ENCODE data around the gene BEND6. TPM values are rescaled to one million over a fixed set of nuclear protein-coding genes. Genes with fewer than 3 reads are reported as not detected.
"Not testable (repeated sequence)": the region's sequence is repeated elsewhere in the genome, so short reads cannot be mapped to it uniquely, and the experiment has no call there.

BEND6 gene
- total RNA-seq, 6 experiments from 2014 or later = 9.4 to 11.0 (median 10.0) TPM

DNA sequence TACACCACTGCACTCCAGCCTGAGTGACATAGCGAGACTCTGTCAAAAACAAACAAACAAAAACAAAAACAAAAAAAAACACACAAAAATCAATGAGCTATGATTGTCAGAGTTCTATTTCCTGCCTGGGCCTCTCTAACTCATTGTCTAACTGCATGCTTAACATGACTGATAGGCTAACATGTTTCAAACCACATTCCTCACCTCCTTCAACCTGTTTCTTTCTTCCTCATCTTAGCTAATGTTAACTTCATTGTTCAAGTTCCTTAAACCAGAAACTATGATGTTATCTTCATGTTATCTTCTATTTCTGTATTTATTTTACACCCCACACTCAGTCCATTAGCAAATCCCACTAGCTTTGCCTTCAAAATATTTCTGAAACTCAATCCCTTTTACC lies 41.5 kb downstream of the BEND6 start:
- Mint-ChIP-seq H3K36me3 (ENCODE audit: low read depth) (peaks cover 9% of the 10 kb centered on the region), H3K27ac (no peak overlapping the region), H3K4me3 (no peak overlapping the region), H3K4me1 (ENCODE audit: low read depth) (peaks cover 9% of the 10 kb centered on the region), H3K27me3 (ENCODE audit: insufficient read depth) (no peaks in the 10 kb centered on the region), H3K9me3 (peaks cover 6% of the 10 kb centered on the region)
- DNase-seq = no peak
- TF ChIP-seq, protein P1, sequence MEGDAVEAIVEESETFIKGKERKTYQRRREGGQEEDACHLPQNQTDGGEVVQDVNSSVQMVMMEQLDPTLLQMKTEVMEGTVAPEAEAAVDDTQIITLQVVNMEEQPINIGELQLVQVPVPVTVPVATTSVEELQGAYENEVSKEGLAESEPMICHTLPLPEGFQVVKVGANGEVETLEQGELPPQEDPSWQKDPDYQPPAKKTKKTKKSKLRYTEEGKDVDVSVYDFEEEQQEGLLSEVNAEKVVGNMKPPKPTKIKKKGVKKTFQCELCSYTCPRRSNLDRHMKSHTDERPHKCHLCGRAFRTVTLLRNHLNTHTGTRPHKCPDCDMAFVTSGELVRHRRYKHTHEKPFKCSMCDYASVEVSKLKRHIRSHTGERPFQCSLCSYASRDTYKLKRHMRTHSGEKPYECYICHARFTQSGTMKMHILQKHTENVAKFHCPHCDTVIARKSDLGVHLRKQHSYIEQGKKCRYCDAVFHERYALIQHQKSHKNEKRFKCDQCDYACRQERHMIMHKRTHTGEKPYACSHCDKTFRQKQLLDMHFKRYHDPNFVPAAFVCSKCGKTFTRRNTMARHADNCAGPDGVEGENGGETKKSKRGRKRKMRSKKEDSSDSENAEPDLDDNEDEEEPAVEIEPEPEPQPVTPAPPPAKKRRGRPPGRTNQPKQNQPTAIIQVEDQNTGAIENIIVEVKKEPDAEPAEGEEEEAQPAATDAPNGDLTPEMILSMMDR (IDR thresholded peaks at IDR 0.05) = no peak

DNA sequence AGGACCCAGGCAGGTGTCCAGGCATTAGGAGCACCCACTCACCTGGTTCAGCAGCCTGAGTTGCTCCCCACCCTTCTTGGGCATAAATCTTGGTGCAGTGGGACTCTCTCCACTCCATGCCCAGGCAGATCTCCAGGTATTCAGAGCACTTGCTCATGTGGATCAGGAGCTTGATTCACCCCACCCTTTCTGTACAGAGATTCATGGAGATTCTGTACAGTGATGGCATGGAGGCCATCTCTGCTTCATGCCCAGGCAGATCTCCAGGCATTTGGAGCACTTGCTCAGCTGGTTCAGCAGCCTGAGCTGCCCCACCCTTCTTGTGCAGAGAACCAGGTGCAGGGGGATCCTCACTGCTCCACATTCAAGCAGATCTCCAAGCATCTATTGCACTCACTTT lies 44.1 kb downstream of the BEND6 start:
- no peak overlapping the region for H3K27ac Mint-ChIP-seq
- DNase-seq = no peak
- TF ChIP-seq, protein P1 (IDR thresholded peaks at IDR 0.05) = no peak
- peaks cover 9% of the 10 kb centered on the region for H3K36me3 Mint-ChIP-seq (ENCODE audit: low read depth)
- H3K4me1 Mint-ChIP-seq (ENCODE audit: low read depth) = no peaks in the 10 kb centered on the region
- peaks cover 6% of the 10 kb centered on the region for H3K9me3 Mint-ChIP-seq
- H3K4me3 Mint-ChIP-seq = no peak overlapping the region
- H3K27me3 Mint-ChIP-seq (ENCODE audit: insufficient read depth) = no peaks in the 10 kb centered on the region

DNA sequence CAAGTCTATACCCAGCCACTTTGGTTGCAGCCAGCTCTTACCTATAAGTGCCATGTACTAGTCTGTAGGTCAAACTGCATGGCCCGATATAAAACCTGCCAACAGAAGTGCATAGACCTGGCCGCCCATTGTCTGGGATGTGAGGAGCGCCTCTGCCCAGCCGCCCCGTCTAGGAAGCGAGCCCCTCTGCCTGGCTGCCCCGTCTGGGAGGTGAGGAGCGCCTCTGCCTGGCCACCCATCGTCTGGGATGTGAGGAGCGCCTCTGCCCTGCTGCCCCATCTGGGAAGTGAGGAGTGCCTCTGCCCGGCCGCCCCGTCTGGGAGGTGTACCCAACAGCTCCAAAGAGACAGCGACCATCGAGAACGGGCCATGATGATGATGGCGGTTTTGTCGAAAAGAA lies 44.8 kb downstream of the BEND6 start:
- not testable (repeated sequence) for DNase-seq; H3K9me3 Mint-ChIP-seq; H3K27me3 Mint-ChIP-seq (ENCODE audit: insufficient read depth); H3K4me1 Mint-ChIP-seq (ENCODE audit: low read depth); H3K27ac Mint-ChIP-seq; H3K36me3 Mint-ChIP-seq (ENCODE audit: low read depth); H3K4me3 Mint-ChIP-seq

DNA sequence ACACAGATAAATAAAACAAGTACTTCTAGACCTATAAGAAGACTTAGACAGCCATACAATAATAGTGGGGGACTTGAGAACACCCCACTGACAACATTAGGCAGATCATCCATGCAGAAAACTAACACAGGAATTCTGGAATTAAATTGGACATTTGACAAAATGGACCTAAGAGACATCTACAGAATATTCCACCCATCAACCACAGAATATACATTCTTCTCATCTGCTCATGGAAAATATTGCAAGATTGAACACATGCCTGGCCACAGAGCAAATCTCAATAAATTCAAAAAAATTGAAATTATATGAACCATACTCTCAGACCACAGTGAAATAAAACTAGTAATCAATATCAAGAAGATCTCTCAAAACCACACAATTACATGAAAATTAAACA lies 47.3 kb downstream of the BEND6 start:
- H3K36me3 Mint-ChIP-seq (ENCODE audit: low read depth) = peaks cover 9% of the 10 kb centered on the region

DNA sequence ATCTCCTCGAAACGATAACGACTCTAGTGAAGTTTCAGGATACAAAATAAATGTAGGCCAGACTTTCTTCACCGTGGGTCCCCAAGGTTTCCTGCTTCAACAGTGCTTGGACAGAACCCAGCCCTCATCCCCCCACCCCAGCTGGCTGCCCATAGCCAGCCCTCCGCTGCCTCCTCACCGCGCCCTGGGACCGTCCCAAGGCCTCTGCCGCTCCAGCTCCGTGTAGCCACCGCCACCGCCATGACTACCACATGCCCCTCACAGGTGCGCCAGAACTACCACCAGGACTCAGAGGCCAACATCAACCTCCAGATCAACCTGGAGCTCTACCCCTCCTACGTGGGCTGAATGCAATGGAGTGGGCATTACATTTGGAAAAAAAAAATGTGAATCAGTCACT lies 49.4 kb downstream of the BEND6 start:
- H3K27me3 Mint-ChIP-seq (ENCODE audit: insufficient read depth) = 0 out of 2 replicates have a peak, but pooled peaks cover 2% of the 10 kb centered on the region
- H3K36me3 Mint-ChIP-seq (ENCODE audit: low read depth) = no peaks in the 10 kb centered on the region
- H3K4me3 Mint-ChIP-seq = no peak overlapping the region
- H3K9me3 Mint-ChIP-seq = no peaks in the 10 kb centered on the region
- no peak for DNase-seq
- H3K4me1 Mint-ChIP-seq (ENCODE audit: low read depth) = no peaks in the 10 kb centered on the region
- no peak overlapping the region for H3K27ac Mint-ChIP-seq
- TF ChIP-seq, protein P1 (IDR thresholded peaks at IDR 0.05) = no peak

More for the DNA sequence above, 47.3 kb downstream of the BEND6 start:
- TF ChIP-seq, protein P1 (IDR thresholded peaks at IDR 0.05) = no peak
- DNase-seq = no peak
- no peaks in the 10 kb centered on the region for H3K4me1 Mint-ChIP-seq (ENCODE audit: low read depth)
- H3K4me3 Mint-ChIP-seq = no peak overlapping the region
- H3K9me3 Mint-ChIP-seq = peaks cover 6% of the 10 kb centered on the region
- H3K27me3 Mint-ChIP-seq (ENCODE audit: insufficient read depth) = no peaks in the 10 kb centered on the region
- H3K27ac Mint-ChIP-seq = no peak overlapping the region

DNA sequence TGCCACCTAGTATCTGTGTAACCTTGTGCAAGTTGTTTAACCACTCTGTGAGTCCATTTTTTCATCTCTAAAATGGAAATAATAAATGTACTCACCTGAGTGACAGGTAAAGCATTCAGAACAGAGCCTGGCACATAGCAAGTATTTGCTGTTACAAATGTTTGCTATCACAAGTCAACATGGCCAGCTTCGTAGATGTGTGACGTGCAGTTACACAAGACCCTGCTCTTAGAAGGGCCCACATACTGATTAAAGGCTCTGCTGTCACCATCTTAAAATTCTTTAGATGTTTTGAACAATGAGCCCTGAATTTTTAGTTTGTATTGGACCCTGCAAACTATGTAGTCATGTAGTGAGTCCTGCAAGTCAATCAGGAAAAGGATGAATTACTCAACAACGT lies 51.2 kb downstream of the BEND6 start:
- Mint-ChIP-seq H3K27ac (no peak overlapping the region), H3K36me3 (ENCODE audit: low read depth) (no peaks in the 10 kb centered on the region), H3K27me3 (ENCODE audit: insufficient read depth) (0 out of 2 replicates have a peak, but pooled peaks cover 2% of the 10 kb centered on the region), H3K4me1 (ENCODE audit: low read depth) (no peaks in the 10 kb centered on the region), H3K9me3 (no peaks in the 10 kb centered on the region), H3K4me3 (no peak overlapping the region)
- TF ChIP-seq, protein P1 (IDR thresholded peaks at IDR 0.05) = no peak
- DNase-seq = no peak

DNA sequence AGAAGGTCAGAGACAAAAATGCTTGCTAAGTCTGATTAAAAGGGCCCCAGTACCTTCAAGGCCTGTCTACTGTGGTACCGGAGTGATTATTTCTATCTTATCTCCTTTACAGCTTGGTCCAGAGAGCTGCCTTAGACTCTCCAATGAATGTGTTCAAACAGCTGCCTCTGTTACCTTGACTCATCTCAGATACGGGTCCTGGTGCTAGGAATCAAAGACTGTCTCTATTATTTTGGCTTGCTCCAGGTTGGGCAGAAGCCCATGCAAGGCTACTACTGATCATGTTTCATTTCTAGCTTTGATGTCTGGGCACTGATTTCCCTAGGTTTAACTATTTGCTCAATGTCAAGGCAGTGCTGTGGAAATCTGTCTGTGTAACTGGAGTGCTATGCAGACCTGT lies 53.2 kb downstream of the BEND6 start:
- H3K9me3 Mint-ChIP-seq; H3K4me3 Mint-ChIP-seq; H3K4me1 Mint-ChIP-seq (ENCODE audit: low read depth); H3K27me3 Mint-ChIP-seq (ENCODE audit: insufficient read depth); H3K27ac Mint-ChIP-seq; H3K36me3 Mint-ChIP-seq (ENCODE audit: low read depth); DNase-seq: not testable (repeated sequence)

Data from HFFc6 (cell line).